C4-2B (cell line): ENCODE results near the gene MYBPHL.

Experiments
- ZFX ChIP-seq: fragments of 450-650 bp; IDR thresholded peaks from 2 replicates; pipeline ENCODE4 v1.6.1; 2017
- TF ChIP-seq, protein P1 (sequence below): fragments of 450-650 bp; conservative IDR thresholded peaks from 2 replicates; pipeline ENCODE4 v1.5.1; 2017; ENCODE audit warnings: mild to moderate bottlenecking

DNA sequence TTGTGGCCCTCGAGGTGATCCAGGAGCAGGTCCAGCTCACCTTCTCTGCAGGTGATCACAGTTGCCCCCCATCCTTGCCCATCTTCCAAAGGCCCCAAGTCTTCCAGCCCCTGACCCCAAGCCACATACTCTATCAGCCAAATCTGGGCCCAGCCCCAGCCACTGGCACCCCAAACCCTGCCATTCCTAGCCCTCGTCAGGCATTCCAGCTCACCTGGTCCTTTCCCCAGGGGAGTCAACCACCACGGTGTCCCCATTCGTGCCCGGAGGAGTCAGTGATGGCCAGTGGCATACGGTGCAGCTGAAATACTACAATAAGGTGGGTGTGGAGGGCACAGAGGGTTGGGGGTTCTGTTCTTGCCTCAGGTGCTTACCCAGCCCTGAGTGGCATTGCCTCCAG is 45.2 kb downstream of the MYBPHL start:
- TF ChIP-seq, protein P1, sequence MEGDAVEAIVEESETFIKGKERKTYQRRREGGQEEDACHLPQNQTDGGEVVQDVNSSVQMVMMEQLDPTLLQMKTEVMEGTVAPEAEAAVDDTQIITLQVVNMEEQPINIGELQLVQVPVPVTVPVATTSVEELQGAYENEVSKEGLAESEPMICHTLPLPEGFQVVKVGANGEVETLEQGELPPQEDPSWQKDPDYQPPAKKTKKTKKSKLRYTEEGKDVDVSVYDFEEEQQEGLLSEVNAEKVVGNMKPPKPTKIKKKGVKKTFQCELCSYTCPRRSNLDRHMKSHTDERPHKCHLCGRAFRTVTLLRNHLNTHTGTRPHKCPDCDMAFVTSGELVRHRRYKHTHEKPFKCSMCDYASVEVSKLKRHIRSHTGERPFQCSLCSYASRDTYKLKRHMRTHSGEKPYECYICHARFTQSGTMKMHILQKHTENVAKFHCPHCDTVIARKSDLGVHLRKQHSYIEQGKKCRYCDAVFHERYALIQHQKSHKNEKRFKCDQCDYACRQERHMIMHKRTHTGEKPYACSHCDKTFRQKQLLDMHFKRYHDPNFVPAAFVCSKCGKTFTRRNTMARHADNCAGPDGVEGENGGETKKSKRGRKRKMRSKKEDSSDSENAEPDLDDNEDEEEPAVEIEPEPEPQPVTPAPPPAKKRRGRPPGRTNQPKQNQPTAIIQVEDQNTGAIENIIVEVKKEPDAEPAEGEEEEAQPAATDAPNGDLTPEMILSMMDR, result no peak
- no peak for TF ChIP-seq ZFX
